DND-41 (cell line): ENCODE results near the gene BRCC3.

Experiments used
- ATAC-seq: fragments of 200-7000 bp; cut with Tn5 transposase; 3 replicates; pipeline ENCODE4 v1.9.1; 2021; ENCODE audit warnings: low read depth; ENCODE audit not compliant: insufficient read depth
- DNase-seq: peaks from one replicate; pipeline ENCODE4 v3.0.0-alpha.2; 2020
- H2AFZ ChIP-seq: 2 replicates; pipeline ENCODE4 v1.6.0; 2012; ENCODE audit warnings: low read depth, low read length
- H3K27ac ChIP-seq: 2 replicates; pipeline ENCODE4 v1.5.1; 2012; ENCODE audit warnings: low read length, inconsistent platforms
- H3K27me3 ChIP-seq: fragments of 200-600 bp; sonication (generic); 2 replicates; pipeline ENCODE4 v1.6.0; 2012; ENCODE audit warnings: low read length, mild to moderate bottlenecking, inconsistent platforms; ENCODE audit not compliant: insufficient read depth, poor library complexity
- H3K36me3 ChIP-seq: 2 replicates; pipeline ENCODE4 v1.5.1; 2012; ENCODE audit warnings: low read length, inconsistent platforms; ENCODE audit not compliant: insufficient read depth
- H3K4me1 ChIP-seq: 2 replicates; pipeline ENCODE4 v1.5.1; 2012; ENCODE audit warnings: mild to moderate bottlenecking, low read length; ENCODE audit not compliant: insufficient read depth
- H3K4me2 ChIP-seq: 2 replicates; pipeline ENCODE4 v1.6.0; 2012; ENCODE audit warnings: mild to moderate bottlenecking, moderate library complexity, low read length, inconsistent platforms; ENCODE audit not compliant: insufficient read depth
- H3K4me3 ChIP-seq, 2 experiments: fragments of 200-600 bp in 1 of 2; shearing (Covaris generic) in 1 of 2; 2 replicates each; pipeline ENCODE4 v1.5.1; 2012 to 2016; ENCODE audit warnings: inconsistent platforms in 2 of 2, low read length in 2 of 2, mild to moderate bottlenecking in 2 of 2, low read depth in 1 of 2, moderate library complexity in 1 of 2
- H3K79me2 ChIP-seq: 2 replicates; pipeline ENCODE4 v1.6.0; 2012; ENCODE audit warnings: low read length, inconsistent platforms; ENCODE audit not compliant: insufficient read depth
- H3K9ac ChIP-seq: 2 replicates; pipeline ENCODE4 v1.6.0; 2012; ENCODE audit warnings: low read depth, mild to moderate bottlenecking, inconsistent platforms, low read length, moderate library complexity
- H3K9me3 ChIP-seq: 2 replicates; pipeline ENCODE4 v1.5.1; 2012; ENCODE audit warnings: low read length, moderate library complexity, mild to moderate bottlenecking, inconsistent platforms; ENCODE audit not compliant: insufficient read depth, severe bottlenecking
- H4K20me1 ChIP-seq: 2 replicates; pipeline ENCODE4 v1.6.0; 2012; ENCODE audit warnings: low read length; ENCODE audit not compliant: insufficient read depth
- EZH2 ChIP-seq: IDR thresholded peaks from 3 replicates; pipeline ENCODE4 v1.6.1; 2012; ENCODE audit warnings: borderline replicate concordance, low read depth, mild to moderate bottlenecking, moderate library complexity, low read length, inconsistent platforms; ENCODE audit not compliant: severe bottlenecking
- TF ChIP-seq, protein P1 (sequence below): IDR thresholded peaks from 2 replicates; pipeline ENCODE4 v1.5.1; 2012; ENCODE audit warnings: borderline replicate concordance, low read length, moderate library complexity, mild to moderate bottlenecking; ENCODE audit not compliant: poor library complexity, severe bottlenecking; ENCODE audit errors: extremely low read depth

The BRCC3 gene

GRCh38 chrX:155115174-155115819 lies 44.0 kb downstream of the BRCC3 start:
- TF ChIP-seq, protein P1, sequence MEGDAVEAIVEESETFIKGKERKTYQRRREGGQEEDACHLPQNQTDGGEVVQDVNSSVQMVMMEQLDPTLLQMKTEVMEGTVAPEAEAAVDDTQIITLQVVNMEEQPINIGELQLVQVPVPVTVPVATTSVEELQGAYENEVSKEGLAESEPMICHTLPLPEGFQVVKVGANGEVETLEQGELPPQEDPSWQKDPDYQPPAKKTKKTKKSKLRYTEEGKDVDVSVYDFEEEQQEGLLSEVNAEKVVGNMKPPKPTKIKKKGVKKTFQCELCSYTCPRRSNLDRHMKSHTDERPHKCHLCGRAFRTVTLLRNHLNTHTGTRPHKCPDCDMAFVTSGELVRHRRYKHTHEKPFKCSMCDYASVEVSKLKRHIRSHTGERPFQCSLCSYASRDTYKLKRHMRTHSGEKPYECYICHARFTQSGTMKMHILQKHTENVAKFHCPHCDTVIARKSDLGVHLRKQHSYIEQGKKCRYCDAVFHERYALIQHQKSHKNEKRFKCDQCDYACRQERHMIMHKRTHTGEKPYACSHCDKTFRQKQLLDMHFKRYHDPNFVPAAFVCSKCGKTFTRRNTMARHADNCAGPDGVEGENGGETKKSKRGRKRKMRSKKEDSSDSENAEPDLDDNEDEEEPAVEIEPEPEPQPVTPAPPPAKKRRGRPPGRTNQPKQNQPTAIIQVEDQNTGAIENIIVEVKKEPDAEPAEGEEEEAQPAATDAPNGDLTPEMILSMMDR, result no peak
- TF ChIP-seq EZH2, result no peak
- Histone ChIP-seq H4K20me1 (no peaks in the 10 kb centered on the region), H3K4me3 (no peak overlapping the region), H2AFZ (no peak overlapping the region), H3K9me3 (no peaks in the 10 kb centered on the region), H3K36me3 (peaks cover 14% of the 10 kb centered on the region), H3K4me2 (no peak overlapping the region), H3K27ac (no peak overlapping the region), H3K9ac (no peak overlapping the region), H3K27me3 (no peaks in the 10 kb centered on the region), H3K79me2 (no peaks in the 10 kb centered on the region), H3K4me1 (no peaks in the 10 kb centered on the region)
- ATAC-seq (no peak), DNase-seq (no peak)

GRCh38 chrX:155127465-155127864 lies 56.2 kb downstream of the BRCC3 start:
- Histone ChIP-seq H2AFZ (no peak overlapping the region), H3K4me3 (no peak overlapping the region), H4K20me1 (no peaks in the 10 kb centered on the region), H3K4me1 (no peaks in the 10 kb centered on the region), H3K79me2 (no peaks in the 10 kb centered on the region), H3K4me2 (no peak overlapping the region), H3K27me3 (no peaks in the 10 kb centered on the region), H3K36me3 (no peaks in the 10 kb centered on the region), H3K9ac (no peak overlapping the region), H3K9me3 (no peaks in the 10 kb centered on the region), H3K27ac (no peak overlapping the region)
- DNase-seq (no peak), ATAC-seq (no peak)
- TF ChIP-seq, protein P1, result no peak
- no peak for TF ChIP-seq EZH2

- Histone ChIP-seq H3K79me2 (no peaks in the 10 kb centered on the region), H3K4me3 (no peak overlapping the region), H2AFZ (no peak overlapping the region), H3K9ac (no peak overlapping the region), H3K4me1 (no peaks in the 10 kb centered on the region), H3K27me3 (no peaks in the 10 kb centered on the region), H3K36me3 (no peaks in the 10 kb centered on the region), H3K4me2 (no peak overlapping the region), H3K9me3 (no peaks in the 10 kb centered on the region), H4K20me1 (no peaks in the 10 kb centered on the region), H3K27ac (no peak overlapping the region)
- no peak for ATAC-seq
- no peak for DNase-seq
- no peak for TF ChIP-seq EZH2
- TF ChIP-seq, protein P1, result no peak
Measured at GRCh38 chrX:155127940-155128339, 56.6 kb downstream of the BRCC3 start.

- DNase-seq (no peak), ATAC-seq (no peak)
- Histone ChIP-seq H3K36me3 (no peaks in the 10 kb centered on the region), H3K4me1 (no peaks in the 10 kb centered on the region), H4K20me1 (no peaks in the 10 kb centered on the region), H3K4me3 (no peak overlapping the region), H3K4me2 (no peak overlapping the region), H3K79me2 (no peaks in the 10 kb centered on the region), H3K27me3 (no peaks in the 10 kb centered on the region), H3K9me3 (no peaks in the 10 kb centered on the region), H2AFZ (no peak overlapping the region), H3K9ac (no peak overlapping the region), H3K27ac (no peak overlapping the region)
- TF ChIP-seq, protein P1, result no peak
- TF ChIP-seq EZH2, result no peak
Measured at GRCh38 chrX:155132110-155132509, 60.8 kb downstream of the BRCC3 start.
